GM12878 (cell line): ENCODE data around the gene MTSS2. TPM values are rescaled to one million over a fixed set of nuclear protein-coding genes. Genes with fewer than 3 reads are reported as not detected.

ENCODE experiments used
- ATAC-seq: fragments of 200-7000 bp; cut with Tn5 transposase; 3 replicates; pipeline ENCODE4 v1.9.1; 2020; ENCODE audit warnings: mild to moderate bottlenecking, moderate library complexity
- BruUV-seq: library from RNA; stranded (reverse); fragments of 400-500 nt; replicated peaks from 2 replicates; lab custom pipeline; 2021; lab: Mats Ljungman, UMichigan
- CTCF ChIA-PET: fragments of 300-600 bp; sonication (Branson Sonifier 250); formaldehyde crosslinking; extraction: SDS; loops from one replicate; lab custom pipeline; 2021; ENCODE audit warnings: inconsistent platforms; lab: Yijun Ruan, JAX
- POLR2A ChIA-PET: fragments of 350-600 bp; formaldehyde crosslinking; extraction: SDS; loops from one replicate; lab custom pipeline; 2021; ENCODE audit warnings: inconsistent platforms; lab: Charles Lee
- RAD21 ChIA-PET: fragments of 300-600 bp; sonication (Branson Sonifier 250); formaldehyde crosslinking; loops from one replicate; lab custom pipeline; 2023; ENCODE audit warnings: antibody characterized with exemption; ENCODE audit not compliant: unreplicated experiment; lab: Charles Lee
- SMC1A ChIA-PET: fragments of 300-600 bp; sonication (Branson Sonifier 250); formaldehyde crosslinking; loops from one replicate; lab custom pipeline; 2023; ENCODE audit not compliant: unreplicated experiment, uncharacterized antibody; lab: Charles Lee
- DNase-seq: peaks from one replicate; pipeline ENCODE4 v3.0.0-alpha.2; 2011; ENCODE audit warnings: low read depth, low spot score
- FAIRE-seq: peaks from 3 replicates; lab custom pipeline; 2011; peaks lifted over from hg19 to GRCh38; lab: Jason Lieb, UNC
- H2AFZ ChIP-seq: 2 replicates; pipeline ENCODE4 v1.6.0; 2011; ENCODE audit warnings: low read depth, low read length, control low read depth; ENCODE audit not compliant: control insufficient read depth
- H3K27ac ChIP-seq: 2 replicates; pipeline ENCODE4 v1.5.1; 2011; ENCODE audit warnings: control low read depth; ENCODE audit not compliant: control insufficient read depth, insufficient read depth
- H3K27me3 ChIP-seq, 2 experiments: replicated peaks in 1 of 2; 2 replicates each; pipeline versions ENCODE4 v1.6.0 to v1.6.1; 2011; ENCODE audit warnings: low read length in 1 of 2; ENCODE audit not compliant: control insufficient read depth in 2 of 2, insufficient read depth in 2 of 2
- H3K36me3 ChIP-seq, 2 experiments: 2 replicates each; pipeline ENCODE4 v1.5.1; 2011; ENCODE audit warnings: low read length in 1 of 2; ENCODE audit not compliant: control insufficient read depth in 2 of 2, insufficient read depth in 2 of 2
- H3K4me1 ChIP-seq: 2 replicates; pipeline ENCODE4 v1.6.1; 2011; ENCODE audit warnings: mild to moderate bottlenecking, low read length, moderate library complexity, mixed read lengths; ENCODE audit not compliant: control insufficient read depth, insufficient read depth
- H3K4me2 ChIP-seq: 2 replicates; pipeline ENCODE4 v1.6.0; 2011; ENCODE audit warnings: control low read depth; ENCODE audit not compliant: control insufficient read depth, insufficient read depth
- H3K4me3 ChIP-seq: fragments of 200-600 bp; sonication (generic); 2 replicates; pipeline ENCODE4 v1.5.1; 2016
- H3K79me2 ChIP-seq: 2 replicates; pipeline ENCODE4 v1.6.0; 2011; ENCODE audit warnings: low read length; ENCODE audit not compliant: control insufficient read depth, insufficient read depth
- H3K9ac ChIP-seq: 2 replicates; pipeline ENCODE4 v1.8.0; 2011; ENCODE audit warnings: low read length, control low read depth, mixed read lengths; ENCODE audit not compliant: control insufficient read depth, insufficient read depth
- H3K9me3 ChIP-seq: replicated peaks from 3 replicates; pipeline ENCODE4 v1.5.1; 2011; ENCODE audit warnings: mild to moderate bottlenecking, low read length; ENCODE audit not compliant: control insufficient read depth, insufficient read depth
- H4K20me1 ChIP-seq: 2 replicates; pipeline ENCODE4 v1.6.0; 2011; ENCODE audit not compliant: control insufficient read depth, insufficient read depth
- ATF3 ChIP-seq: IDR thresholded peaks from 2 replicates; pipeline ENCODE4 v1.6.1; 2011; ENCODE audit warnings: low read depth, mild to moderate bottlenecking, low read length, moderate library complexity, borderline replicate concordance; ENCODE audit errors: extremely low read depth
- BACH1 ChIP-seq: fragments of 450-650 bp; IDR thresholded peaks from 2 replicates; pipeline ENCODE4 v1.6.1; 2017; ENCODE audit warnings: mild to moderate bottlenecking, borderline replicate concordance
- BHLHE40 ChIP-seq, 2 experiments: fragments of 450-650 bp in 1 of 2; IDR thresholded peaks; 2 replicates each; pipeline ENCODE4 v1.6.1; 2011 to 2017; ENCODE audit warnings: low read depth in 2 of 2, borderline replicate concordance in 1 of 2, improper control_type of control experiment in 1 of 2, low read length in 1 of 2, mild to moderate bottlenecking in 1 of 2
- EP300 ChIP-seq, 2 experiments: fragments of 150-350 bp in 1 of 2; IDR thresholded peaks; 2 replicates each; pipeline ENCODE4 v1.6.1; 2011 to 2012; ENCODE audit warnings: low read depth in 2 of 2, low read length in 2 of 2, borderline replicate concordance in 1 of 2, improper control_type of control experiment in 1 of 2, inconsistent platforms in 1 of 2; ENCODE audit not compliant: control insufficient read depth in 1 of 2
- ETV6 ChIP-seq, 2 experiments: fragments of 450-650 bp in 1 of 2; IDR thresholded peaks in 1 of 2; conservative IDR thresholded peaks in 1 of 2; 2 replicates each; pipeline ENCODE4 v1.6.1; 2014; ENCODE audit warnings: antibody characterized with exemption in 1 of 2, borderline replicate concordance in 1 of 2, low read depth in 1 of 2, mild to moderate bottlenecking in 1 of 2, moderate library complexity in 1 of 2
- HSF1 ChIP-seq: fragments of 150-350 bp; IDR thresholded peaks from 2 replicates; pipeline ENCODE4 v1.6.1; 2014; ENCODE audit warnings: mild to moderate bottlenecking, low read depth, low read length
- JUNB ChIP-seq: IDR thresholded peaks from 2 replicates; pipeline ENCODE4 v1.6.1; 2016; ENCODE audit warnings: antibody characterized with exemption, mild to moderate bottlenecking
- MEF2A ChIP-seq: IDR thresholded peaks from 2 replicates; pipeline ENCODE4 v1.6.1; 2011; ENCODE audit warnings: low read depth, mild to moderate bottlenecking, low read length, moderate library complexity; ENCODE audit not compliant: insufficient read depth
- MLLT1 ChIP-seq: fragments of 450-650 bp; IDR thresholded peaks from 2 replicates; pipeline ENCODE4 v1.6.1; 2016; ENCODE audit warnings: mild to moderate bottlenecking
- MTA2 ChIP-seq: fragments of 450-650 bp; IDR thresholded peaks from 2 replicates; pipeline ENCODE4 v1.6.1; 2016; ENCODE audit warnings: low read depth, mild to moderate bottlenecking, moderate library complexity
- NFYA ChIP-seq: IDR thresholded peaks from 2 replicates; pipeline ENCODE4 v1.6.1; 2011; ENCODE audit warnings: low read depth, mild to moderate bottlenecking, low read length, improper control_type of control experiment, borderline replicate concordance
- PBX3 ChIP-seq: IDR thresholded peaks from 2 replicates; pipeline ENCODE4 v1.6.1; 2011; ENCODE audit warnings: mild to moderate bottlenecking, low read depth, low read length, moderate library complexity; ENCODE audit not compliant: insufficient replicate concordance
- PML ChIP-seq: IDR thresholded peaks from 2 replicates; pipeline ENCODE4 v1.6.1; 2012; ENCODE audit warnings: low read length, inconsistent platforms
- SKIL ChIP-seq: fragments of 450-650 bp; IDR thresholded peaks from 2 replicates; pipeline ENCODE4 v1.6.1; 2017; ENCODE audit warnings: mild to moderate bottlenecking, low read depth, inconsistent platforms; ENCODE audit not compliant: poor library complexity, severe bottlenecking
- SUZ12 ChIP-seq: fragments of 200-600 bp; sonication (generic); IDR thresholded peaks from one replicate; pipeline ENCODE4 v1.6.1; 2018; ENCODE audit warnings: antibody characterized with exemption, mild to moderate bottlenecking; ENCODE audit not compliant: unreplicated experiment
- WGBS: methylation state at CpG from one replicate; pipeline ENCODE4 v1.1.6; 2016; ENCODE audit warnings: low lambda C conversion rate; ENCODE audit not compliant: insufficient replicate concordance, insufficient coverage; ENCODE audit errors: missing lambda C conversion rate; 5-methylcytosine and 5-hydroxymethylcytosine counted together
- in situ Hi-C: fragments of 300-500 bp; cut with MboI; formaldehyde crosslinking; loops from 9 replicates; pipeline ENCODE4 v1.14.3; 2018; ENCODE audit warnings: mixed read lengths
- intact Hi-C: fragments of 100-400 bp; cut with micrococcal nuclease; formaldehyde crosslinking; loops from one replicate; pipeline ENCODE4 v1.14.2; 2022; ENCODE audit not compliant: unreplicated experiment
- polyA plus RNA-seq, 11 experiments: library from polyadenylated mRNA; depleted of rRNA in 4 of 11; unstranded in 6 of 11; stranded (reverse) in 5 of 11; fragments of >200 nt; fragmentation: Nextera tagmentation in 4 of 11; fragmentation: Illumina TruSeq in 1 of 11; extraction: Ambion mirVana in 4 of 11; extraction: Trizol in 1 of 11; gene quantifications; 1 replicate in 1 of 11; 2 replicates in 10 of 11; pipeline versions ENCODE4 v1.2.1 to v1.2.3, GENCODE V29; 2011 to 2016; ENCODE audit warnings: inconsistent platforms in 2 of 11, missing spikeins in 2 of 11, low read depth in 1 of 11
- total RNA-seq, 4 experiments: library from RNA; depleted of rRNA in 3 of 4; stranded (reverse); fragments of >200 nt in 3 of 4; fragmentation: Illumina TruSeq in 1 of 4; extraction: Trizol in 1 of 4; gene quantifications; 2 replicates each; pipeline versions ENCODE4 v1.2.1 to v1.2.3, GENCODE V29; 2013 to 2021

Gene MTSS2
- total and polyA plus RNA-seq, 10 of the 15 experiments (the other 5 are each of a cell fraction or from before 2014, with no cell fraction given): under 0.01 to 0.51 (median 0.14) TPM; not detected in 4

GRCh38 chr16:70651524-70651923, 34.3 kb downstream of the MTSS2 start (continued):
- TF ChIP-seq ATF3 (no peak), EP300 (IDR thresholded peaks at IDR 0.05; ENCODE audit: borderline replicate concordance in 1 of 2, control insufficient read depth in 1 of 2, low read depth in 2 of 2, low read length in 2 of 2) (no peak), BACH1 (no peak), MTA2 (no peak), SUZ12 (no peak), MEF2A (no peak), NFYA (no peak)

GRCh38 chr16:70650216-70650615, 35.6 kb downstream of the MTSS2 start:
- ChIA-PET SMC1A (interaction anchor here (0.6 to 1.7 kb wide), 2 partner anchors 19 to 121 kb away, joined by 3 to 6 read pairs; no protein-coding TSS in a partner anchor), CTCF (interaction anchor here (0.5 kb wide), 1 partner anchor 121 kb away, joined by 3 read pairs; no protein-coding TSS in a partner anchor), POLR2A (interaction anchor here (1.5 kb wide), 1 partner anchor 141 kb away, joined by 3 read pairs; no protein-coding TSS in a partner anchor), RAD21 (no interaction called here)
- ATAC-seq (no peak), FAIRE-seq (no peak), DNase-seq (no peak)
- Histone ChIP-seq H4K20me1 (no peaks in the 10 kb centered on the region), H3K36me3 (no peaks in the 10 kb centered on the region), H3K27me3 (no peaks in the 10 kb centered on the region), H3K4me2 (no peak overlapping the region), H3K27ac (no peak overlapping the region), H3K79me2 (no peaks in the 10 kb centered on the region), H3K4me1 (no peaks in the 10 kb centered on the region), H3K9me3 (no peaks in the 10 kb centered on the region), H3K9ac (no peak overlapping the region), H3K4me3 (no peak overlapping the region), H2AFZ (no peak overlapping the region)
- intact Hi-C loops (loop anchor here (5.0 to 10.0 kb wide), 3 partner anchors 73 to 485 kb away; no protein-coding TSS in a partner anchor), in situ Hi-C loops (loop anchor here (5.0 kb wide), 1 partner anchor 283 kb away; no protein-coding TSS in a partner anchor)
- 5% methylated on average over 4 of the region's 4 CpGs for WGBS
- no TSS peak for BruUV-seq
- TF ChIP-seq BHLHE40 (IDR thresholded peaks at IDR 0.05; ENCODE audit: borderline replicate concordance in 1 of 2, low read depth in 2 of 2, low read length in 1 of 2): no peak
- TF ChIP-seq PBX3: no peak
- TF ChIP-seq MLLT1: no peak
- TF ChIP-seq PML: no peak
- TF ChIP-seq HSF1: no peak
- no peak for TF ChIP-seq JUNB
- no peak for TF ChIP-seq SKIL
- TF ChIP-seq ETV6 (conservative IDR thresholded peaks at IDR 0.05 in 1 of 2, IDR thresholded peaks at IDR 0.05 in 1 of 2; ENCODE audit: borderline replicate concordance in 1 of 2, low read depth in 1 of 2): no peak
